GM12891 (cell line): ENCODE measurements around the gene PSEN2.

Experiments
- PAX5 ChIP-seq: IDR thresholded peaks from 2 replicates; pipeline ENCODE4 v1.6.1; 2011; ENCODE audit warnings: low read length, moderate library complexity, mild to moderate bottlenecking; ENCODE audit not compliant: insufficient read depth, severe bottlenecking
- POLR2A ChIP-seq: IDR thresholded peaks from 2 replicates; pipeline ENCODE4 v1.6.1; 2011; ENCODE audit warnings: low read depth, low read length, control low read depth
- POLR2AphosphoS5 ChIP-seq: IDR thresholded peaks from 2 replicates; pipeline ENCODE4 v1.6.1; 2011; ENCODE audit warnings: low read depth, low read length, control low read depth
- SPI1 ChIP-seq: IDR thresholded peaks from 2 replicates; pipeline ENCODE4 v1.6.1; 2011; ENCODE audit warnings: low read depth, low read length, control low read depth
- TAF1 ChIP-seq: IDR thresholded peaks from 2 replicates; pipeline ENCODE4 v1.6.1; 2011; ENCODE audit warnings: low read depth, low read length, control low read depth

- TF ChIP-seq TAF1 (no peak), POLR2A (no peak), POLR2AphosphoS5 (no peak), SPI1 (no peak), PAX5 (no peak)
These were observed 2.0 kb downstream of the PSEN2 start for GRCh38 chr1:226872437-226872836.
